Activated naive CD8-positive, alpha-beta T cell treated with anti-CD3 and anti-CD28 coated beads for 36 hours (primary cell): ENCODE results near the gene MACROD1. TPM values are rescaled to one million over a fixed set of nuclear protein-coding genes. Genes with fewer than 3 reads are reported as not detected.

Source experiments
- DNase-seq: peaks from one replicate; pipeline ENCODE4 v3.0.0; 2021
- H3K27ac Mint-ChIP-seq: one replicate; pipeline ENCODE4 v1.8.0; 2022; ENCODE audit warnings: mild to moderate bottlenecking, moderate library complexity, mixed read lengths
- H3K27me3 Mint-ChIP-seq: one replicate; pipeline ENCODE4 v1.8.0; 2022; ENCODE audit warnings: mild to moderate bottlenecking, mixed read lengths
- H3K36me3 Mint-ChIP-seq: one replicate; pipeline ENCODE4 v1.8.0; 2021; ENCODE audit warnings: mild to moderate bottlenecking, mixed read lengths
- H3K4me1 Mint-ChIP-seq: one replicate; pipeline ENCODE4 v1.8.0; 2021; ENCODE audit warnings: mixed read lengths
- H3K4me3 Mint-ChIP-seq: one replicate; pipeline ENCODE4 v1.8.0; 2022; ENCODE audit warnings: mild to moderate bottlenecking, moderate library complexity, mixed read lengths
- H3K9me3 Mint-ChIP-seq: one replicate; pipeline ENCODE4 v1.8.0; 2022; ENCODE audit warnings: mixed read lengths
- total RNA-seq, 2 experiments: library from RNA; stranded (reverse); gene quantifications; one replicate each; pipeline ENCODE4 v1.2.3, GENCODE V29; 2021

Gene MACROD1
- total RNA-seq, 2 experiments from 2014 or later, result 27.6 to 29.6 TPM

GRCh38 chr11:64118876-64119665, 46.8 kb downstream of the MACROD1 start:
- no peak overlapping the region for H3K4me3 Mint-ChIP-seq
- H3K27ac Mint-ChIP-seq, result no peak overlapping the region
- H3K9me3 Mint-ChIP-seq, result no peaks in the 10 kb centered on the region
- H3K27me3 Mint-ChIP-seq, result no peaks in the 10 kb centered on the region
- no peak for DNase-seq
- H3K4me1 Mint-ChIP-seq, result no peaks in the 10 kb centered on the region
- no peaks in the 10 kb centered on the region for H3K36me3 Mint-ChIP-seq

- no peaks in the 10 kb centered on the region for H3K27me3 Mint-ChIP-seq
- H3K9me3 Mint-ChIP-seq, result no peaks in the 10 kb centered on the region
- H3K36me3 Mint-ChIP-seq, result no peaks in the 10 kb centered on the region
- no peak overlapping the region for H3K27ac Mint-ChIP-seq
- no peak for DNase-seq
- H3K4me3 Mint-ChIP-seq, result no peak overlapping the region
- no peaks in the 10 kb centered on the region for H3K4me1 Mint-ChIP-seq
Measured at GRCh38 chr11:64117763-64118459, 48.0 kb downstream of the MACROD1 start.

GRCh38 chr11:64115531-64116522, 50.1 kb downstream of the MACROD1 start:
- Mint-ChIP-seq H3K27ac (no peak overlapping the region), H3K9me3 (no peaks in the 10 kb centered on the region), H3K36me3 (no peaks in the 10 kb centered on the region), H3K4me1 (no peaks in the 10 kb centered on the region), H3K27me3 (no peaks in the 10 kb centered on the region), H3K4me3 (no peak overlapping the region)
- no peak for DNase-seq

DNA sequence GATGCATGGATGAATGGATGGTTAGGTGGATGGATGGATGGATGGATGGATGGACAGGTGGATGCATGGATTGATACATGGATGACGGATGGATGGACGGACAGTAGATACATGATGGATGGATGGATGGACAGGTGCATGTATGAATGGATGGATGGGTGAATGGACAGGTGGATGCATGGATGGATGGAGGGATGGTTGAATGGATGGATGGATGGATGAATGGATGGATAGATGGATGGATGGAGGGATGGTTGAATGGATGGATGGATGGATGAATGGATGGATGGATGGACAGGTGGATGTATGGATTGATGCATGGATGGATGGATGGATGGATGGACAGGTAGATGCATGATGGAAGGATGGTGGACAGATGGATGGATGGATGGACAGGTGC, 51.7 kb downstream of the MACROD1 start:
- Mint-ChIP-seq H3K4me3 (no peak overlapping the region), H3K9me3 (no peaks in the 10 kb centered on the region), H3K4me1 (no peaks in the 10 kb centered on the region), H3K36me3 (peaks cover 2% of the 10 kb centered on the region), H3K27me3 (no peaks in the 10 kb centered on the region), H3K27ac (no peak overlapping the region)
- DNase-seq, result no peak

DNA sequence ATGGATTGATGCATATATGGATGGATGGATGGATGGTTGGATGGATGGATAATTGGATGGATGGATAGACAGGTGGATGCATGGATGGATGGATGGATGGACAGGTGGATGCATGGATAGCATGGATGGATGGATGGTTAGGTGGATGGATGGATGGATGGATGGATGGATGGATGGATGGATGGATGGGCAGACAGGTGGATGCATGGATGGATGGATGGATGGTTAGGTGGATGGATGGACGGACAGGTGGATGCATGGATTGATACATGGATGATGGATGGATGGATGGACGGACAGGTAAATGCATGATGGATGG, 52.5 kb downstream of the MACROD1 start:
- Mint-ChIP-seq H3K27ac (no peak overlapping the region), H3K4me3 (no peak overlapping the region), H3K4me1 (no peaks in the 10 kb centered on the region), H3K27me3 (no peaks in the 10 kb centered on the region), H3K36me3 (peaks cover 2% of the 10 kb centered on the region), H3K9me3 (no peaks in the 10 kb centered on the region)
- DNase-seq, result no peak

DNA sequence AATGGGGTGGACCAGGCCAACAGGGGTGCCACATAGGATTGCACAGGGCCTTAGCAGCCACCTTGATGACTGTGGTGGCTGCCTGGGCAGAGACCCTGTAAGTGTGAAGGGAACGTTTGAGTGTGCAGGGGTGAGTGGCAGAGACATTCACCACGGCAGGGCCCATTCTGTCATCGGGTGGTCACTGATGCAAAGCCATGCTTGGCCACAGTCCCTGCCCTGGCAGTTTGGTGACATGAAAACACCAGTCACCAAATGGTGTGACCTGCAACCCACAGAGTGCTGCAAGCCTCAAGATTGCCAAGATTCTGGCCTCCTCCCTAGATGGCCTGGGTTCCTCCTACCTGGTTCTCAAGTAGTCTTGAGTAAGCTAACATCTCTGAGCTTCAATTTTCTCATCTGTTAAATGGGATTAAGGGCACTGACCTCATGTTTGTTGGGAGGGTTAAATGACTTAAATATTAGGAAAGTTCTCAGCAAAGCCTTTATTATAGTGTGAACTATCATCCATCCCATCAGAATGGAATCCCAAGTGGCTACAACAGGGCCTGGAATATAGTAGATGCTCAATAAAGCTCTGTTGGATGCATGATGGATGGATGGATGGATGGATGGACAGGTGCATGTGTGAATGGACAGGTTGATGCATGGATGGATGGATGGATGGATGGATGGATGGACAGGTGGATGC, 53.0 kb downstream of the MACROD1 start:
- Mint-ChIP-seq H3K27me3 (no peaks in the 10 kb centered on the region), H3K4me3 (no peak overlapping the region), H3K36me3 (peaks cover 2% of the 10 kb centered on the region), H3K9me3 (no peaks in the 10 kb centered on the region), H3K4me1 (no peaks in the 10 kb centered on the region), H3K27ac (no peak overlapping the region)
- DNase-seq, result no peak

GRCh38 chr11:64110465-64111375, 55.2 kb downstream of the MACROD1 start:
- H3K27me3 Mint-ChIP-seq, result no peaks in the 10 kb centered on the region
- no peak for DNase-seq
- H3K27ac Mint-ChIP-seq, result no peak overlapping the region
- no peak overlapping the region for H3K4me3 Mint-ChIP-seq
- H3K9me3 Mint-ChIP-seq, result no peaks in the 10 kb centered on the region
- no peaks in the 10 kb centered on the region for H3K4me1 Mint-ChIP-seq
- H3K36me3 Mint-ChIP-seq, result peaks cover 2% of the 10 kb centered on the region

DNA sequence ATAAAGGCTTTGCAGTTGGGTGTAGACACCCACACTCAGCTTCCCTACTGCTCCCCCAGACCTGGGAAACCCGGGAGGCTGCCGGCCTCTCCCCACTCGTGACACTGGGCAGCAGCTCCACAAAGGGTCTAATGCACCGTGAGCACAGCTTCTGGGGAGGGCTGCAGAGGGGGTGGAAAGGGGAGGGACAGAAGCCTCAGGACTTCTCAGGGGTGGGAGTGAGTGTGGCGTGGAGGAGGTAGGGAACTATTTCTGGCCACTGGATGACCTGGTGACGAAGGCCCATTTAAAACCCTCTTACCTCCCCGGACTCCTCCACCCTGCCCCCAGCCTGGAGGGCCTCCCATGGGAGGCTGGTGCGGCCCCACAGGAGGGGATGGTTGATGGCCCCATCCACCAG, 56.6 kb downstream of the MACROD1 start:
- H3K4me3 Mint-ChIP-seq, result no peak overlapping the region
- H3K27ac Mint-ChIP-seq, result no peak overlapping the region
- H3K4me1 Mint-ChIP-seq, result no peaks in the 10 kb centered on the region
- no peak for DNase-seq
- H3K36me3 Mint-ChIP-seq, result peaks cover 2% of the 10 kb centered on the region
- no peaks in the 10 kb centered on the region for H3K27me3 Mint-ChIP-seq
- no peaks in the 10 kb centered on the region for H3K9me3 Mint-ChIP-seq

DNA sequence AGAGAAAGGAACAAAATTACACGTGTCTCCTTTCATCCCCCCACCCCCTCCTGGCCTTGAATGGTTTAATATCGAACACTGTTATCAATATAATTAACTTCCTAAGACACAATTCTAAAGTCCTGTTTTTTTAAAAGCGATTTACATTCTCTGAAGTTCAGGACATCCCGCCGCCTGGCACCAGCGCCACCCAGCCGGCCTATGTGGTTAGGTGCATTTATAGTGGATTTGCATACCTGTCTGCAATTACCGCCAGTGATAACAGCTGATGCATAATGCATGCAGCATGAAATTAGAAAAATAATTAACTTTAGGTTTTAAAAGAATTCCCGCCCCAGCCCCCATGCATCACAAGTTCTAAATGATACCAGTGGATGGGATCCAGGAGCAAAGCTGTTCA, 58.6 kb downstream of the MACROD1 start:
- H3K27me3 Mint-ChIP-seq, result no peaks in the 10 kb centered on the region
- H3K4me3 Mint-ChIP-seq, result no peak overlapping the region
- no peaks in the 10 kb centered on the region for H3K9me3 Mint-ChIP-seq
- peaks cover 2% of the 10 kb centered on the region for H3K36me3 Mint-ChIP-seq
- H3K27ac Mint-ChIP-seq, result no peak overlapping the region
- no peaks in the 10 kb centered on the region for H3K4me1 Mint-ChIP-seq
- DNase-seq, result no peak

DNA sequence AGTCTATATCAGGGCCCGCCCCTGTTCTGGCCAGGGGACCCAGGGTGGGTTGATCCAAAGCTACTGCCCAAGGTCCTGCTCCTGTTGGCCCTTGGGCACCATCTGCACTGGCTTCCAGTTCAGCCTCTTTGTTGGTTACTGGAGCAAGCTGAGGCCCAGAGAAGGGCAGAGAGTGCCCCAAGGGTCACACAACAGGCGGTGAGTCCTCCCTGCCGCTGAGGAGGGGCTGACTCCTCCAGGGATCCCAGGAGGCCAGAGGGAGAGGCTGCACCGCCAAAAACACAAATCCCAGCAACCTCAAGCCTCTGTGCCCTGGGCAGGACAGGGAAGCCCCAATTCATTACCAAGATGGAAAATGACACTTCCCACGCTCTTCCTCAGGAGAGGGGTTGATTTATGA, 61.3 kb downstream of the MACROD1 start:
- Mint-ChIP-seq H3K36me3 (peaks cover 2% of the 10 kb centered on the region), H3K27me3 (no peaks in the 10 kb centered on the region), H3K27ac (no peak overlapping the region), H3K4me1 (no peaks in the 10 kb centered on the region), H3K4me3 (no peak overlapping the region), H3K9me3 (no peaks in the 10 kb centered on the region)
- DNase-seq, result no peak

DNA sequence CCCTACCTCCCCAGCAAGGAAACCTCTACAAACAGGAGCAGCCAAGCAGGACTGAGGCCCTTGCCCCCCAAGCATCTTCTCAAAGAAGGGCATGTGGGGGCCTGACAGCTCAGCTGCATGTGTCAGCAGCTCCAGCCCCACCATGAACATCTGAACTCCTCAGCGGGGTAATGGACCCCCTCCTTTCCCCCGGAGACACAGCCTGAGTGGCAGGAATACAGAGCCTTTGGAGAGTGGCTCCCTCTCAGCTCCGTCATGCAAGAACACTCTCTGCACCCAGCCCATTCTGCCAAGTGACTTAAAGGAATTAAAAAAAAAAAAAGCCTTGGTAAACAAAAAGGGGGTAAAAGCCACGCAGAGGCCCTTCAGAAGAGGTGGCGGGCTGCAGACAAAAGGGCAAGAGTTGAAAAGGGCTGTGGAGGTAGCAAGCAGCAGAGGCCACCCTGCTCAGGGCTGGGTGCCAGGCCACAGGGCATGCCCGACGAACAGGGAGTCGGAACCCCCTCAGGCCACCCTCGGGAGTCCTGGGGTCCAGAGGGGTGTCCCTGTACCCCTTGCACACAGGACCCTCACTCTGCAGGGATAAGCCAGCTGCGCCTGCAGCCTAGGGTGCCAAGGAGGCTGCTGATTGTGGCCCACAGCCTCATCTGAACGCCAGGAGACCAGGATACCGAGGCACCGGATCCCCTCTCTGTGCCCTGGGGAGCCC, 62.5 kb downstream of the MACROD1 start:
- H3K9me3 Mint-ChIP-seq, result no peaks in the 10 kb centered on the region
- no peak overlapping the region for H3K27ac Mint-ChIP-seq
- no peaks in the 10 kb centered on the region for H3K36me3 Mint-ChIP-seq
- H3K4me3 Mint-ChIP-seq, result no peak overlapping the region
- no peaks in the 10 kb centered on the region for H3K27me3 Mint-ChIP-seq
- no peaks in the 10 kb centered on the region for H3K4me1 Mint-ChIP-seq
- no peak for DNase-seq

DNA sequence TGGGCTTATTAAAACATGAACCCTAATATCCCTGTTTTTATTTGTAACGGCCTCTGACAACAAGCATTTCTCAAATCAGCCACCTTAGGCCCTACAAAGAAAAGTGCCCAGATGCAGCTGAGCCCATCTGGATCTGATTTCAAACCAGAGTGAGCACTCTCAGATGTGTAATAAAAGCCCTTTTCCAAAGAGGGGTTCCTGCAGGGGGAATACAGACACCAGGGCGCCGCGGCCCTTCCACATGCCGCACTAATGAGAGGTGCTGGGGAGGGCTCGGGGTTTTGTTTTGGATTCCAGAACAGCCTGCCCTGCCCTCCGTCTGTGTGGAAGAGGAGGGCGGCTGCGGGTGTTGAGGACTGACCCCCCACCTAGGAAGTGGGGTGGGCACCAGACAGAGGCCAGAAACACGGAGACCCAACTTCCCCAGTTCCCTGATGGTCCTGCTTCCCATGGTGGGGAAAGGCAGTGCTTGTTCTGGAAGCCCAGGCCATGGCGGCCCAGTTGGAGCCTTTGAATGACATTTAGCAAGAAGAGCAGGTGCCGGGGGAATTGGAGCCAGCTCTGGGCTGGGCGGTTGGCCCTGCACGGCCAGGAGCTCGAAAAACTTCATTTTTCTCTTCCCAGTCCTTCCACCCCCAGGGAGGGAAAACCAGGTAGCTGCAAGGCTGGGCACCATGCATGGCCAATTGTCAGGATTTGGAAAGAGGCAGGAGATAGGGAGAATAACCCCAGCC, 63.7 kb downstream of the MACROD1 start:
- DNase-seq, result no peak
- H3K36me3 Mint-ChIP-seq, result no peaks in the 10 kb centered on the region
- no peaks in the 10 kb centered on the region for H3K9me3 Mint-ChIP-seq
- H3K4me3 Mint-ChIP-seq, result no peak overlapping the region
- H3K27ac Mint-ChIP-seq, result no peak overlapping the region
- H3K27me3 Mint-ChIP-seq, result no peaks in the 10 kb centered on the region
- no peaks in the 10 kb centered on the region for H3K4me1 Mint-ChIP-seq

- DNase-seq, result no peak
- Mint-ChIP-seq H3K27ac (no peak overlapping the region), H3K36me3 (no peaks in the 10 kb centered on the region)
Measured at GRCh38 chr11:64101461-64101860, 64.5 kb downstream of the MACROD1 start.

More at GRCh38 chr11:64101461-64101860, 64.5 kb downstream of the MACROD1 start:
- no peak overlapping the region for H3K4me3 Mint-ChIP-seq
- no peaks in the 10 kb centered on the region for H3K9me3 Mint-ChIP-seq
- no peaks in the 10 kb centered on the region for H3K4me1 Mint-ChIP-seq
- H3K27me3 Mint-ChIP-seq, result no peaks in the 10 kb centered on the region
